Kidney epithelial cell (primary cell): ENCODE data around the gene SGMS1. TPM values are rescaled to one million over a fixed set of nuclear protein-coding genes. Genes with fewer than 3 reads are reported as not detected.
"Not testable (repeated sequence)": the region's sequence is repeated elsewhere in the genome, so short reads cannot be mapped to it uniquely, and the experiment has no call there.

ENCODE experiments used
- DNase-seq: peaks from one replicate; pipeline ENCODE4 v3.0.0-alpha.2; 2010; ENCODE audit warnings: low read depth
- H3K27me3 ChIP-seq: 2 replicates; pipeline ENCODE4 v1.6.0; 2011; ENCODE audit warnings: low read length; ENCODE audit not compliant: control insufficient read depth, insufficient read depth
- H3K36me3 ChIP-seq: 2 replicates; pipeline ENCODE4 v1.5.1; 2011; ENCODE audit warnings: low read length; ENCODE audit not compliant: control insufficient read depth, insufficient read depth
- H3K4me3 ChIP-seq: 2 replicates; pipeline ENCODE4 v1.5.1; 2011; ENCODE audit warnings: low read depth, mild to moderate bottlenecking, control low read depth, low read length
- CTCF ChIP-seq: IDR thresholded peaks from 2 replicates; pipeline ENCODE4 v1.5.1; 2011; ENCODE audit warnings: mild to moderate bottlenecking, moderate library complexity, low read length, control low read depth, inconsistent platforms; ENCODE audit not compliant: insufficient read depth, poor library complexity, severe bottlenecking
- total RNA-seq: library from RNA; depleted of rRNA; stranded (reverse); fragments of >200 nt; gene quantifications from 2 replicates; pipeline ENCODE4 v1.2.3, GENCODE V29; 2015

Gene SGMS1
- total RNA-seq, 1 donor from 2014 or later: 27.0 TPM

- DNase-seq: peak; percentile 38
- Histone ChIP-seq H3K36me3 (no peaks in the 10 kb centered on the region), H3K4me3 (no peak overlapping the region), H3K27me3 (no peaks in the 10 kb centered on the region)
- no peak for TF ChIP-seq CTCF
Observed at GRCh38 chr10:50508315-50509051, 115.3 kb downstream of the SGMS1 start.

GRCh38 chr10:50506861-50507573 is 116.7 kb downstream of the SGMS1 start:
- H3K4me3 ChIP-seq: no peak overlapping the region
- DNase-seq: no peak
- no peaks in the 10 kb centered on the region for H3K36me3 ChIP-seq
- no peaks in the 10 kb centered on the region for H3K27me3 ChIP-seq
- no peak for TF ChIP-seq CTCF

- no peak for TF ChIP-seq CTCF
- Histone ChIP-seq H3K4me3 (no peak overlapping the region), H3K36me3 (no peaks in the 10 kb centered on the region), H3K27me3 (no peaks in the 10 kb centered on the region)
- no peak for DNase-seq
Observed at GRCh38 chr10:50504389-50504788, 119.4 kb downstream of the SGMS1 start.

- Histone ChIP-seq H3K4me3 (no peak overlapping the region), H3K27me3 (no peaks in the 10 kb centered on the region)
- DNase-seq: no peak
Observed at GRCh38 chr10:50503661-50504320, 120.0 kb downstream of the SGMS1 start.

GRCh38 chr10:50503156-50503555 is 120.6 kb downstream of the SGMS1 start:
- not testable (repeated sequence) for H3K36me3 ChIP-seq, DNase-seq, H3K4me3 ChIP-seq, H3K27me3 ChIP-seq

More at GRCh38 chr10:50503661-50504320, 120.0 kb downstream of the SGMS1 start:
- H3K36me3 ChIP-seq: no peaks in the 10 kb centered on the region
- no peak for TF ChIP-seq CTCF

- no peak for DNase-seq
- Histone ChIP-seq H3K27me3 (no peaks in the 10 kb centered on the region), H3K36me3 (no peaks in the 10 kb centered on the region), H3K4me3 (no peak overlapping the region)
- TF ChIP-seq CTCF: no peak
Observed at GRCh38 chr10:50501924-50502452, 121.8 kb downstream of the SGMS1 start.
